Transverse colon (tissue), 4 donors: Measurements from ENCODE around the gene KLK1. TPM values are rescaled to one million over a fixed set of nuclear protein-coding genes. Genes with fewer than 3 reads are reported as not detected.
"Not testable (repeated sequence)": the region's sequence is repeated elsewhere in the genome, so short reads cannot be mapped to it uniquely, and the experiment has no call there.

ENCODE experiments used
- DNase-seq: peaks from one replicate; pipeline ENCODE4 v3.0.0-alpha.2; 2019
- H3K27ac ChIP-seq, 4 donors: fragments of 200-600 bp; sonication (generic); 2 replicates each; pipeline ENCODE4 v1.5.1; 2016 to 2018; ENCODE audit warnings: inconsistent platforms in 4 of 4
- H3K27me3 ChIP-seq: fragments of 200-600 bp; sonication (generic); 2 replicates; pipeline ENCODE4 v1.5.1; 2017; ENCODE audit warnings: inconsistent platforms
- H3K36me3 ChIP-seq, 4 donors: fragments of 200-600 bp; sonication (generic); 2 replicates each; pipeline ENCODE4 v1.5.1; 2017 to 2019; ENCODE audit warnings: inconsistent platforms in 4 of 4
- H3K4me1 ChIP-seq, 4 donors: fragments of 200-600 bp; sonication (generic); 2 replicates each; pipeline ENCODE4 v1.5.1; 2017 to 2020; ENCODE audit warnings: inconsistent platforms in 4 of 4
- H3K4me3 ChIP-seq, 4 donors: fragments of 200-600 bp; sonication (generic); 1 replicate in 1 of 4; 2 replicates in 3 of 4; pipeline versions ENCODE4 v1.5.1 to v1.6.1; 2017 to 2019; ENCODE audit warnings: inconsistent platforms in 4 of 4
- H3K9me3 ChIP-seq, 2 donors: fragments of 200-600 bp; sonication (generic); 2 replicates each; pipeline ENCODE4 v1.5.1; 2017 to 2019; ENCODE audit warnings: inconsistent platforms in 2 of 2
- CTCF ChIP-seq, 5 experiments: fragments of 200-600 bp in 3 of 5; fragments of 450-650 bp in 2 of 5; sonication (generic) in 3 of 5; IDR thresholded peaks; 1 replicate in 2 of 5; 2 replicates in 3 of 5; pipeline ENCODE4 v1.5.1; 2016 to 2017; ENCODE audit warnings: antibody characterized with exemption in 5 of 5, inconsistent platforms in 3 of 5, mild to moderate bottlenecking in 2 of 5, moderate library complexity in 1 of 5
- EP300 ChIP-seq: sonication (generic); formaldehyde crosslinking; IDR thresholded peaks from one replicate; pipeline ENCODE4 v1.6.1; 2017; ENCODE audit warnings: antibody characterized with exemption, low read depth
- POLR2A ChIP-seq: fragments of 450-650 bp; IDR thresholded peaks from one replicate; pipeline ENCODE4 v1.6.1; 2016; ENCODE audit warnings: antibody characterized with exemption, mild to moderate bottlenecking, moderate library complexity
- POLR2AphosphoS5 ChIP-seq, 3 donors: sonication (generic); formaldehyde crosslinking; IDR thresholded peaks; one replicate each; pipeline ENCODE4 v1.6.1; 2016; ENCODE audit warnings: antibody characterized with exemption in 3 of 3
- WGBS, 2 donors: methylation state at CpG; one replicate each; pipeline ENCODE4 v1.1.5; 2018; ENCODE audit warnings: low coverage in 1 of 2; 5-methylcytosine and 5-hydroxymethylcytosine counted together
- in situ Hi-C, 4 donors: fragments of 200-750 bp; cut with MboI; loops; one replicate each; pipeline versions ENCODE4 v1.15.0 to v1.15.1; 2017; ENCODE audit warnings: low sequenced_read_pairs in 3 of 4, low pct_ligation_motif_present in 1 of 4, low pct_unique_long_range_greater_than_20kb in 1 of 4
- intact Hi-C: fragments of 100-400 bp; cut with DNase I; formaldehyde crosslinking; loops from one replicate; pipeline ENCODE4 v1.15.1; 2023; ENCODE audit warnings: low total_unique reads
- total RNA-seq, 4 donors: library from RNA; depleted of rRNA; stranded (reverse); fragments of >200 nt; gene quantifications; one replicate each; pipeline ENCODE4 v1.1.0, GENCODE V29; 2016

KLK1 gene
- total RNA-seq, 4 donors from 2014 or later: 17.0 to 150 (median 35.4) TPM

GRCh38 chr19:50785329-50785728, 38.3 kb downstream of the KLK1 start:
- no peak for DNase-seq
- in situ Hi-C loops (loop anchor here (10.0 to 25.0 kb wide), 3 partner anchors 241 to 431 kb away; no protein-coding TSS in a partner anchor), intact Hi-C loops (no loop called here)
- Histone ChIP-seq H3K27me3 (peaks cover 29% of the 10 kb centered on the region), H3K9me3 (no peaks in the 10 kb centered on the region), H3K27ac (no peak overlapping the region), H3K36me3 (no peaks in the 10 kb centered on the region), H3K4me1 (peaks cover 0 to 6% (median 2%) of the 10 kb centered on the region in 4 donors), H3K4me3 (no peak overlapping the region)
- 47 to 87% methylated on average over 3 to 11 of the region's 12 CpGs for WGBS, 2 donors
- TF ChIP-seq EP300: no peak
- TF ChIP-seq POLR2A: no peak
- no peak for TF ChIP-seq CTCF (IDR thresholded peaks at IDR 0.05)
- no peak for TF ChIP-seq POLR2AphosphoS5 (IDR thresholded peaks at IDR 0.05)

GRCh38 chr19:50784710-50785109, 38.9 kb downstream of the KLK1 start:
- in situ Hi-C loops: loop anchor here (10.0 to 25.0 kb wide), 3 partner anchors 240 to 430 kb away; no protein-coding TSS in a partner anchor
- intact Hi-C loops: loop anchor here (5.0 kb wide), 1 partner anchor 417 kb away; the partner anchor contains the start of gene NAPSA

GRCh38 chr19:50783848-50784152, 39.8 kb downstream of the KLK1 start:
- peaks cover 44% of the 10 kb centered on the region for H3K27me3 ChIP-seq
- H3K4me3 ChIP-seq, H3K4me1 ChIP-seq, H3K36me3 ChIP-seq, H3K9me3 ChIP-seq, DNase-seq, H3K27ac ChIP-seq: not testable (repeated sequence)
- intact Hi-C loops (loop anchor here (5.0 kb wide), 1 partner anchor 416 kb away; the partner anchor contains the start of gene NAPSA), in situ Hi-C loops (loop anchor here (10.0 to 25.0 kb wide), 3 partner anchors 239 to 429 kb away; no protein-coding TSS in a partner anchor)
- WGBS, 2 donors: 39% methylated on average over 8 of the region's 8 CpGs; no CpG with 5 or more reads in 1 of the 2 donors

More at GRCh38 chr19:50784710-50785109, 38.9 kb downstream of the KLK1 start:
- 89 to 100% methylated on average over 1 to 3 of the region's 3 CpGs for WGBS, 2 donors
- Histone ChIP-seq H3K9me3 (no peaks in the 10 kb centered on the region), H3K27ac (no peak overlapping the region), H3K4me1 (peaks cover 0 to 6% (median 2%) of the 10 kb centered on the region in 4 donors), H3K27me3 (peaks cover 35% of the 10 kb centered on the region), H3K4me3 (no peak overlapping the region), H3K36me3 (no peaks in the 10 kb centered on the region)
- DNase-seq: no peak
- TF ChIP-seq EP300: no peak
- no peak for TF ChIP-seq CTCF (IDR thresholded peaks at IDR 0.05)
- TF ChIP-seq POLR2AphosphoS5 (IDR thresholded peaks at IDR 0.05): no peak
- no peak for TF ChIP-seq POLR2A

- Histone ChIP-seq H3K9me3 (no peaks in the 10 kb centered on the region), H3K27me3 (peaks cover 73% of the 10 kb centered on the region), H3K4me3 (no peak overlapping the region), H3K27ac (no peak overlapping the region), H3K36me3 (no peaks in the 10 kb centered on the region), H3K4me1 (peaks cover 0 to 6% (median 2%) of the 10 kb centered on the region in 4 donors)
- in situ Hi-C loops: loop anchor here (10.0 to 25.0 kb wide), 3 partner anchors 236 to 426 kb away; no protein-coding TSS in a partner anchor
- intact Hi-C loops: loop anchor here (5.0 kb wide), 1 partner anchor 414 kb away; the partner anchor contains the start of gene NAPSA
- TF ChIP-seq EP300: no peak
- no peak for TF ChIP-seq POLR2A
- no peak for TF ChIP-seq CTCF (IDR thresholded peaks at IDR 0.05)
- no peak for TF ChIP-seq POLR2AphosphoS5 (IDR thresholded peaks at IDR 0.05)
- DNase-seq: no peak
- whole genome bisulfite sequencing, 2 donors: 60 to 74% methylated on average over 6 to 16 of the region's 16 CpGs
Observed at GRCh38 chr19:50780753-50781435, 42.7 kb downstream of the KLK1 start.
